GM21723 (cell line): ENCODE data around the gene TNFRSF4.

ENCODE experiments used
- ATAC-seq: cut with Tn5 transposase; IDR thresholded peaks from one replicate; pipeline ENCODE4 v1.9.1; 2021; ENCODE audit warnings: mild to moderate bottlenecking, moderate library complexity; ENCODE audit not compliant: unreplicated experiment

The TNFRSF4 gene

DNA sequence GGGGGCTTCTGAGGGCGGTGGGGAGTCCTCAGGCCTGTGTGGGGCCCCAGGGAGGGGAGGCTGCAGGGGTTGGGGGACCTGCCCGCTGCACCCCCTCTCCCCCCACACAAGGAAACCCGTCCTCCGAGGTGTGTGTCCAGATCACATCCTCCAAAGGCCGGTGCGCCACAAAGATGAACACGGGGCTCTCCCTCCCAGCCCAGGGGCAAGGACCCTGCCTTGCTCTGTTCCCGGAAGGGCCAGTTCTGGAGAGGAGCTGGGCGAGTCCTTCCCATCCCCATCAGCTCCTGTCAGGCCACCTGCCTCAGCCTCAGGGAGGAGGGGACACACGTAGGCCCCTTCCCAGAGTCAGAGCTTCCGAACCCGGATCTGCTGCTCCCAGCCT lies 42.8 kb downstream of the TNFRSF4 start:
- ATAC-seq: no peak

DNA sequence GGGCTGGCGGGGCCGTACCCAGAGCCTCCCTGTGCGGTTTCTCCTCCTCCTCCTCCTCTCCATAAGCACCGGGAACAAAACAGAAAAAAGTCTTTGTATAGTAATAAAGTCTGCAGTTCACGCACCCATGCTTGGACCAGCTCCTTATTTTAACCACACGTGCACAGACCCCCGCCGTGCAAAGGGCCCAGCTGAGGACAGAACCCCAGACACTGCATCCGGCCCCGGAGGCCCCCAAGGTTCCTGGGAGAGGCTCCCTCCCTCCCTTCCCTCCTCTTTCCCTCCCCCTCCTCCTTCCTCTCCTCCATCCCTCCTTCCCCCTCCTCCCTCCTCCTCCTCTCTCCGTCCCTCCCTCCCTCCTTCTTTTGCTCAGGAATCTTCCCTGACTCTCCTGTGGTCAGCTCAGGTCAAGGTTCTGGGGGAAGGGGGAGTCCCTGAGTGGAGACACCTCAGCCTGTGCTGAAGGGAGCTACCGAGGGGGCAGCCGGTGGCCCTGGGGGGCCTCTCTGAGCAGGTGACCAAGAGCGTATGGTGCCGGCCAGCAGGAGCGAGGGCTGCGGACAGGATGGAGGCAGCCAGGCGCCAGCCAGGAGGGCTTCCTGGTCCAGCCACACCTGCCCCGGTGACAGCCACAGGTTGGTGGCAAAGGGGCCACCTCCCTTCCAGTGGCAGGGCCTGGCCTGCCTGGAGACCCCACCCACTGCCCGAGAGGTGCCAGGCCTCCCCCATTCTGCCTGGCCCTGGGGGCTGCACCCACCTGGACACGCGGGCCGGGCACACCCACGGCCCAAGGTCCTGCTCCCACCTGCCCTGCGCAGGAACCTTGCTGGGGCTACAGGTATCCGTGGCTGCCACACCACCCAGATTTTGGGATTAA lies 43.5 kb downstream of the TNFRSF4 start:
- ATAC-seq: no peak

GRCh38 chr1:1169429-1170214 lies 44.3 kb downstream of the TNFRSF4 start:
- no peak for ATAC-seq

GRCh38 chr1:1168451-1169411 lies 45.2 kb downstream of the TNFRSF4 start:
- no peak for ATAC-seq

GRCh38 chr1:1167841-1168450 lies 46.0 kb downstream of the TNFRSF4 start:
- no peak for ATAC-seq

DNA sequence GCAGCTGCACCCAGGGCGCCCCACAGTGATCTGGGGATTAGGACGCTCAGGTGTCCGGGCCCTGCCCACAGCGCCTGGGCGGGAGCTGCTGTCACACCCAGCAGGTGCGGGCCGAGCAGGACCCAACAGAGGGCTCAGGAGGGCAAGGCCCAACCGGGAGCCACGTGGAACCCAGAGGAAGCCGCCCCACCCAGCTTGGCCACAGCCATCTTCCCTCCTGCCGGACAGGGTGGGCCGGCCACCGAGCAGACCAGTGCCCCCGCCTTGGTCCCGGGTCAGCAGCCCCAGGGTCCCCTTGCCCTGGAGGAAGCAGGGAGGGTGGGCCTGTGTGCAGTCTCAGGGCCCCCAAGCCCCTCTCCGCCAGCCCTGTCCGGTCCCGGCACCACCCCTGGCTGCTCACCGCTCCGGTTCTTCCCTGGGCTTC lies 46.5 kb downstream of the TNFRSF4 start:
- no peak for ATAC-seq

DNA sequence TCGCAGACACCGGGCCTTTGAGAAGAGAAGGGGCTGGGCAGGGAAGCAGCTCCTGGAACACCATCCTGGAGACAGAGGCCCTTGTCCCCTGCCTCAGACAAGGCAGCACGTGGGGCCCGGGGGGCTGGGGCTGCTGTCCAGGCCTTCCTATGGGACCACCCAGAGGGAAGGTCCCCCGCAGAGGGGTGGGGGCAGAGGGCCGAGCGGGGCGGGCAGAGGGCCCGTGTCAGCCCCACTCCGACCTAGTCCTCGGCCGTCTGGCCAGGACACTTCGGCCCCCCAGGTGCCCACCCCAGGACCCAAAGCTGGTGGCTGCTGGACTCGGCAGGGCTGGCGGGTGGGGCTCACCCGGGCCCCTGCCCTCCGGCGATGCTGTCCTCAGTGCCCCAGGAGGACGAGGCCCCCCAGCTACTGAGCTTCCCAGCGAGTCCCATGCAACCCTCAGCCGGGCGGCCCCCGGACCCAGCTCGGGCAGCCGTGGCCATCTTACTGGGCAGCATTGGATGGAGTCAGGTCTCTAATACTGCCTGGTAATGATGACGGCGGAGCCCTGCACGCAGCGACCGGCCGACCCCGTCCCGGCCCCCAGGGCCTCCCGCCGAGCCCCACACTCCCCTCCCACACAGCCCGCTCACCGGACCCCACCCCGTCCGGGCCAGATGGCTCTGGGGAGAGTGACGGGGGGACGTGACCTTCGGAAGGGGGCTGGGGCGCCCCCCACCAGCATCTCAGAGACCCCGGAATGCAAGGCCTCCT lies 47.1 kb downstream of the TNFRSF4 start:
- no peak for ATAC-seq

- ATAC-seq: no peak
Observed at GRCh38 chr1:1165900-1166421, 48.0 kb downstream of the TNFRSF4 start.

DNA sequence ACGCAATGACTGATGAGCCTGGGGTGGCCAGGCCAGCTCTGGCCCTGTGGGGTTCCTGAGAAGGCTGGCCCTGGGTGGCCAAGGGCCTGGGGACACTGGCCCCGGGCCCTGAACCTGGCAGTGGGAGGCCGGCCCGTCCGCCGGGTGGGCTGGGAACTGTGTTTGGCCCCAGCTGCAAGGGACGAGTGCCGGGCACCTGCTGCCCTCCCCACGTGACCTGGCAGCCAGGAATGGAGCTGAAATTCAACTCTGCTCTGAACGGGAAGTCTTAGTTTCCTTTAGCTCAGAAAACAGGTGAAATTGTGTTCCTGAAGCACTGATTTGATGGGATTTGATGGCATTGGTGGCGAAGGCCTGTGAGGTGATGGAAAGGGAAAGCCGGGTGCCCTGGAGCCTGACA lies 48.5 kb downstream of the TNFRSF4 start:
- no peak for ATAC-seq

GRCh38 chr1:1164701-1165451 lies 49.1 kb downstream of the TNFRSF4 start:
- no peak for ATAC-seq

GRCh38 chr1:1164361-1164700 lies 49.6 kb downstream of the TNFRSF4 start:
- ATAC-seq: no peak

GRCh38 chr1:1163538-1164070 lies 50.3 kb downstream of the TNFRSF4 start:
- no peak for ATAC-seq

DNA sequence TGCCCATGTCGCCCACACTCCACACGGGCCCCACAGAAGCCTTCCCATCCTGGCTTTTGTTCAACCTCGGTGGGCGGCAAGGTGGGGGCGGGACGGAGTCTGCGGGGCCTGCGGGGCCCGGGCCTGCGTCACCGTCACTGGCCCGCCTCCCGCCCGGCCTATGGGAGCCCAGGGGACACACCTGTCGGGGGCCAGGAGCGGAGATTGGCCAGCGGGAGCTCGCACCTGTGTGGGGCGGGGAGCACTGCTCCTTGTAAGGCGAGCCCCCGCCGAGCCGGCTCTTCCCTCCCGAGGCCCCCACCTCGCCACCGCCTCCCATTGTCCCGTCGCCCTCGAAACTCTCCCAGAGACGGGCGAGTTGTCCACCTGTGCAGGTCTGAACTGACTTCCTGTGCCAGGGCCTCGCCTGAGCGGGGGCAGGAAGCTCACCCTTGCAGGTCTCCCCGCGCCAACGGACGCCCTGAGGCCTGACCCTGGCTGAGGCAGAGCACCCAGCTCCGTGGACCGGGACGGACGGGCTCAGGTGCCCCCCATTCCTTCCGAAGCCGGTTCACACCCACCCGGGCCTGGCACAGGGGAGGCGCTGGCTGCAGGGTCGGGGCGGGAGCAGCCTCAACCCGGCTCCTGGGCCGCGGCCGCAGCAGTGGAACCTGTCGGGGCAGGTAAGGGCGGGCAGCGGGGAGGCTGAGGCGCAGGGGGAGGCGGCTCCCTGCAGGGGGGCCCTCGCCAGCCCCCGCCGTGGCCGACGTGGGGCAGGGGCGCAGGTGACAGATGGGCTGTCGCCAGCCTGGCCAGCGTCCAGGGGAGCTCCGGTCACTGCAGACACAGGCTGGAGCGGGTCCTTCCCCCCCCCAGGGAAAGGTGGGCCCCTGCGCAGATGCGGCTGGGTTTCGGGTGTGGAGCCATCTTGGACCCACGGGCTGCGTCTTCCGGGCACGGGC lies 51.1 kb downstream of the TNFRSF4 start:
- ATAC-seq: no peak

DNA sequence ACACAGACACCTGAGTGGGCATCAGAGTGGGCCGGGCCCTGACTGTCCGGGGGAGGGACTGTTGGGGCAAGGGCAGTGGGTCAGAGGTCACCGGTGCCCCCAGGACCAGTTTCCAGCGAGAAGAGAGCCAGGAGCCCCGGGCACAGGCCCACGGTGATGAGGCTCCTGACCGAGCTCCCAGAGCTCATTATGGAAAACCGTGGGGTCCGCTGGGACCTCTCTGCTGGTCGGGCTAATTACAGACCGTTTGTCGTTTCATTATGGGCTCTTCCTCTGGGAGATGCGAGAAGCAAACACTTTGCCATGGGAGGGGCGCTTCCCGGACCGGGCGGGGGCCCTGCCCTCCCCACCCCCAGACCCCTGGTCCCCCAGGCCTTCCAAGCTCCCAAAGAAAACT lies 52.3 kb downstream of the TNFRSF4 start:
- no peak for ATAC-seq
